ENCODE measurements around the gene MMP23B. TPM values are rescaled to one million over a fixed set of nuclear protein-coding genes. Genes with fewer than 3 reads are reported as not detected.

MMP23B gene
- total RNA-seq, 4 donors from 2014 or later, result 10.0 to 97.3 (median 43.7) TPM

GRCh38 chr1:1623181-1623630 lies 8.8 kb upstream of the MMP23B start:
- H3K36me3 ChIP-seq, result no peaks in the 10 kb centered on the region
- DNase-seq, result no peak

GRCh38 chr1:1623631-1624442 lies 8.1 kb upstream of the MMP23B start:
- intact Hi-C loops (cut with DNase I; ENCODE audit: low total_unique reads), result no loop called here
- H3K27me3 ChIP-seq, result no peaks in the 10 kb centered on the region
- no peaks in the 10 kb centered on the region for H3K36me3 ChIP-seq
- no peak overlapping the region for H3K4me3 ChIP-seq
- TF ChIP-seq POLR2A (IDR thresholded peaks at IDR 0.05) (no peak), CTCF (IDR thresholded peaks at IDR 0.05) (no peak)
- no peak overlapping the region for H3K27ac ChIP-seq
- no peaks in the 10 kb centered on the region for H3K4me1 ChIP-seq
- DNase-seq, result no peak
- H3K9me3 ChIP-seq, result no peaks in the 10 kb centered on the region

More at GRCh38 chr1:1623181-1623630, 8.8 kb upstream of the MMP23B start:
- intact Hi-C loops (cut with DNase I; ENCODE audit: low total_unique reads), result no loop called here
- Histone ChIP-seq H3K27ac (no peak overlapping the region), H3K4me1 (no peaks in the 10 kb centered on the region), H3K27me3 (no peaks in the 10 kb centered on the region), H3K4me3 (no peak overlapping the region), H3K9me3 (no peaks in the 10 kb centered on the region)
- TF ChIP-seq POLR2A (IDR thresholded peaks at IDR 0.05) (no peak), CTCF (IDR thresholded peaks at IDR 0.05) (no peak)

- no peak overlapping the region for H3K27ac ChIP-seq
- no peaks in the 10 kb centered on the region for H3K4me1 ChIP-seq
- TF ChIP-seq CTCF (IDR thresholded peaks at IDR 0.05), result no peak
- TF ChIP-seq POLR2A (IDR thresholded peaks at IDR 0.05), result no peak
- no peaks in the 10 kb centered on the region for H3K27me3 ChIP-seq
- H3K4me3 ChIP-seq, result no peak overlapping the region
- H3K9me3 ChIP-seq, result no peaks in the 10 kb centered on the region
- no peak for DNase-seq
- H3K36me3 ChIP-seq, result no peaks in the 10 kb centered on the region
- intact Hi-C loops (cut with DNase I; ENCODE audit: low total_unique reads), result no loop called here
These were observed 7.2 kb upstream of the MMP23B start for GRCh38 chr1:1624443-1625403.

GRCh38 chr1:1625404-1625775 lies 6.6 kb upstream of the MMP23B start:
- DNase-seq, result no peak
- Histone ChIP-seq H3K4me1 (no peaks in the 10 kb centered on the region), H3K9me3 (no peaks in the 10 kb centered on the region), H3K36me3 (no peaks in the 10 kb centered on the region), H3K4me3 (no peak overlapping the region), H3K27me3 (peaks cover 0 to 2% of the 10 kb centered on the region in 2 donors), H3K27ac (no peak overlapping the region)
- TF ChIP-seq POLR2A (IDR thresholded peaks at IDR 0.05), result no peak
- TF ChIP-seq CTCF (IDR thresholded peaks at IDR 0.05), result no peak
- intact Hi-C loops (cut with DNase I; ENCODE audit: low total_unique reads), result no loop called here

- Histone ChIP-seq H3K36me3 (no peaks in the 10 kb centered on the region), H3K4me1 (no peaks in the 10 kb centered on the region), H3K27ac (no peak overlapping the region), H3K27me3 (peaks cover 0 to 4% of the 10 kb centered on the region in 2 donors), H3K9me3 (no peaks in the 10 kb centered on the region), H3K4me3 (no peak overlapping the region)
- DNase-seq, result no peak
- TF ChIP-seq CTCF (IDR thresholded peaks at IDR 0.05) (no peak), POLR2A (IDR thresholded peaks at IDR 0.05) (no peak)
- intact Hi-C loops (cut with DNase I; ENCODE audit: low total_unique reads), result no loop called here
These were observed 6.2 kb upstream of the MMP23B start for GRCh38 chr1:1625824-1626206.

Data from uterus (tissue), 4 donors.